CD4-positive, alpha-beta T cell treated with Interleukin-4 for 1 hour (primary cell): ENCODE data around the gene METTL23.

Source experiments
- DNase-seq, 2 donors: peaks; one replicate each; pipeline ENCODE4 v3.0.0-alpha.2; 2020 to 2022

The METTL23 gene, protein sequence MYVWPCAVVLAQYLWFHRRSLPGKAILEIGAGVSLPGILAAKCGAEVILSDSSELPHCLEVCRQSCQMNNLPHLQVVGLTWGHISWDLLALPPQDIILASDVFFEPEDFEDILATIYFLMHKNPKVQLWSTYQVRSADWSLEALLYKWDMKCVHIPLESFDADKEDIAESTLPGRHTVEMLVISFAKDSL

GRCh38 chr17:76726776-76727718 lies at the start of gene METTL23:
Gene METTL23 (plus strand): TSS chr17:76726839. CDS start chr17:76729711, 2,872 bp downstream.
- no peak for DNase-seq

GRCh38 chr17:76677406-76677805 lies 49.2 kb upstream of the METTL23 start:
- DNase-seq, result no peak

DNA sequence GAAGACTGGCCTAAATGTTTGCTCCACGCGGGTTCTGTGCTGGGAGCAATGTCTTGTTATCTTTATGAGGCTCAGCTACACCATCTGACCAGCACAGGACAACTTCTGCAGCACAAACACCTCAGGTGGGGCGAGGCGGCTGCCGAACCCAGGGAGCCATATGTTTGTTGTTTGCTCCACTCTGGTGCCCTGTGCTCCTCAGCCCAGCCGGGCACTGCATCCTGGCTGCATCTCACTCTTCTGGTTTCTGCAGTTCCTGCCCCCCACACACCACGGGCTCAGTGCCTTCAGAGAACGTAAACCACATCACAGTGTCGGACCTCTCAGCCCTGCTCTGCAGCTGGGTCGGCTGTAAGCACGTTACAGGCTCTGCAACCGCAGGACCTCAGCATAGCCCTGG lies 48.3 kb upstream of the METTL23 start:
- DNase-seq, result peak; percentile 22 to 49

- no peak for DNase-seq
Observed at GRCh38 chr17:76679239-76679638, 47.4 kb upstream of the METTL23 start.

DNA sequence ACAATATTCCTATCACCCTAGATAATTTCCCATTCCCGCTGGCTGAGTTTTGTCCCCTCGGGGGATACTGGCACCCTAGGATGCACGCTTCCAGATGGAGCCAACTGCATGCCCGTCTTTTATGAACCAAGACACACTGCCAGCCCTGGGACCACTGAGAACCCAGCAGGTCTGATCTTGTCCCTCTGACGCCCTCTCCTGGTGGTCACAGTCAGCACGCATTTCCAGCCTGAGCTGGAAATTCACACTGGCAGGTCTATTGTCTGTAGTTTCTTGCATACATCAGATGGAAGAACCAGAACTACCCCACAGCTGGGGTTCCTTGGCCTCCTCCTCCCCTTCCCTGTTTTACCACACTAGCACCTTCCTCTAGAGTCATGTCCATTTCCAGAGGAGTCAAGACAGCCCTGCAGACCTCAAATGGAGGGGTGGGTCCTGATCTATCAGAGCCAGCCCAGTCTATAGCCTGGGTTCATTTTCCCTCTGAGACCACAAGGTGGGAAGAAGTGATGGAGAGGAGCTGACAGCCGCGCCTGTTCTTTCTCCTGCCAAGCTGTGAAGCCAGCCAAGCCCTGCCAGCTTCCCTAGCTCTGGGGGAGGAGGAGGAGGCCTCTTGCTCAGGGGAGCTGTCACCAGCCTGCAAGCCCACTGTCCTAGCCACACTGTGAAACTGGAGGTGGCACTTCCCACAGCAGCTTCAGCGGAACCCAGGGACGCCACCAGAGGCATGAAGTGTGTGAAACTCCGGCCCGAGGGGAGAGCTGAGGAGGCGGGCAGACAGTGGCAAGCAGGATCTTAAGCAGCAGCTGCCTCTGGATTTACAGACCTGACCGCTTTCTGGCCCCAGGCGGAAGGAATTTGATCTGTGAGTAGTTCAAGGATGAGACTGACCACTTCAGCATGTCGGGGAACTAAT lies 45.2 kb upstream of the METTL23 start:
- peak; percentile 75 to 77 for DNase-seq

DNA sequence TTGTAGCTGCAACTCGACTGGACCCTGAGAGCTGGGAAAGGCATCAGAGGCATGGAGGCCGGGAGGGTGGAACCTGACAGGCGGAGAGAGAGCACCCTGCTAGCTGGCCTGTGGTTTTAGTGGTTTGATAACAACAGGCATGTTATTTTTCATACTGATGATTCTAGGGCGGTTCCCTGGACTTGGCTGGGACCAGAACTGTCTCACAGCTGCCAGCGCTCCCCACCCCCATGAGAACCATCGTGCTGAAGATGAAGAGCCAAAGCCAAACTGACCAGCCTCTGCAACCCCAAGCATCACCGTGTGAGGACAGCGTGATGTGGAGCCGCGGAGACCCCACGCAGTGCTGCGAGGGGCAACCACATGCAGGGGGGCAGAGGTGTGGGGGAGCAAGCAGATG lies 44.3 kb upstream of the METTL23 start:
- DNase-seq, result peak in 1 of 2 donors; percentile 6

GRCh38 chr17:76683011-76683755 lies 43.5 kb upstream of the METTL23 start:
- no peak for DNase-seq

- DNase-seq, result no peak
Observed at GRCh38 chr17:76683921-76684745, 42.5 kb upstream of the METTL23 start.

DNA sequence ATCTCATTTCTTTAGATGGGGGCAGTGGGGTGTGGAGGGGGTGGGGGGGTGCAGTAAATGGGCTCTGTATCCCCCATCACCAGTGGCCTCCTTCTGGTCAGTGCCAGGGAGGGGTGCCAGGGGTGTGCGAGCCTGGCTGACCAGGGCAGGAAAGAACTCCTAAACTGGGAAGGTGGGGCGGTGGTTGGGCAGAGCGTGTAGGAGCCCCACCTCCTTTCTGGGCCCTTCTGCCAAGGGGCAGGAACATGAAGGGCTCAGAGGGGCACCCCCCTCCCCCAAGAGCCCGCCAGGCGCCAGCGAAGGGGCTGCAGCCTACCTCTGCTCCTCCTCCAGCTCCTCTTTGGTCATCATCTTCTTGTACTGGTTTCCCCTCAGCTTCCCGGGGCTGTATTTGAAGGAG lies 41.9 kb upstream of the METTL23 start:
- DNase-seq, result no peak

- no peak for DNase-seq
Observed at GRCh38 chr17:76685366-76685765, 41.3 kb upstream of the METTL23 start.

DNA sequence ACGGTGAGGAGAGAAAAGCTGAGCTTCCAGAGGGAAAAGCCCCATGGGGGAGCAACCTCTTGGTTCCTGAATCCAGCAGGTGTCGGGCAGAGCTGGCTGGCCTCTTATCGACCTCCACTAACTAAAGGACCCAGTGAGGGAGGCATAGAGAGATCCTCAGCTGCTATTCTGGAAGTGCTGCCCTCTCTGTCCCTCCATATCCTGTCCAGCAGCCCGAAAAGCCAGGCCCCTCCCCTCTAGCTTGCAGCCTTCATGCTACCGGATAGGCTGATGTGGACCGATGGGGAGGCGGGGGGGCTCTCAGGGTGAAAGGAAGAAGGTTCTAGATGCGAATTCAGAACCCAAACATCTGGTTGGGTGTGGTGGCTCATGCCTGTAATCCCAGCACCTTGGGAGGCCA lies 40.8 kb upstream of the METTL23 start:
- no peak for DNase-seq

DNA sequence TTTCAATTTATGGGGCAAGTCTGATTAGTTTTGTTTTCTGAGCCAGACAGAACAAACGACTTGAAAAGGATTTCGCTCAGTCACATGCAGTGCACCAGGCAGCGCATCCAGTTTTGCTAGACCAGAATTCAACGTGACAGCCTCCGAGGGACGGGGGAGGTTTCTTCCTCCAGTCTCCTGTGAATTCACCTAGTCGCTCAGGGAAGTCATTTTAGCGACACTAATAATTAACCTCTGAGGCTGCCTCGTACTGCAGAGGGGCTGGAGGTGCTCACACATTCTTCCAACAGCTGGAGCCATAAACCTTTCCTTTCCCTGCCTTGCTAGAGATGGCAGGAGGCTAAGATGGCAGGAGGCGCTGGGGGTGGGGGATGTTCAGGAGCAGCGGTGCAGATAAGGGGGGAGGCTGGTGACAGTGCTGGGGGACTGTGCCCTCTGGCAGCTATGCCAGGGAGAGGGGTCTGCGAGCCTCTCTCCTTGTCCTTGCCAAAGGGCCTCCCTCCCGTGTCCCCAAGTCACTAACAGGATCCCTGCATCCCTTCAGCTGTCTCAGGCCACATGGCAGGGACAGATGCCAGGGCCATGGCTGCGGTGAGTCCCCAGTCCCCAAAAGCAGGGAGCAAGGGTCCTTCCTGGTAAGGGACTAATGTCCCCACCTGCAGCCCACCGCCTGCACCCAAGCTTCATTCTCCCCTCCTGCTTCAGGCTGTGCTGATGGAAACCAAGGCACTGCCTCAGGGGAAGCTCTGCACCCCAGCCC lies 39.9 kb upstream of the METTL23 start:
- DNase-seq, result no peak

DNA sequence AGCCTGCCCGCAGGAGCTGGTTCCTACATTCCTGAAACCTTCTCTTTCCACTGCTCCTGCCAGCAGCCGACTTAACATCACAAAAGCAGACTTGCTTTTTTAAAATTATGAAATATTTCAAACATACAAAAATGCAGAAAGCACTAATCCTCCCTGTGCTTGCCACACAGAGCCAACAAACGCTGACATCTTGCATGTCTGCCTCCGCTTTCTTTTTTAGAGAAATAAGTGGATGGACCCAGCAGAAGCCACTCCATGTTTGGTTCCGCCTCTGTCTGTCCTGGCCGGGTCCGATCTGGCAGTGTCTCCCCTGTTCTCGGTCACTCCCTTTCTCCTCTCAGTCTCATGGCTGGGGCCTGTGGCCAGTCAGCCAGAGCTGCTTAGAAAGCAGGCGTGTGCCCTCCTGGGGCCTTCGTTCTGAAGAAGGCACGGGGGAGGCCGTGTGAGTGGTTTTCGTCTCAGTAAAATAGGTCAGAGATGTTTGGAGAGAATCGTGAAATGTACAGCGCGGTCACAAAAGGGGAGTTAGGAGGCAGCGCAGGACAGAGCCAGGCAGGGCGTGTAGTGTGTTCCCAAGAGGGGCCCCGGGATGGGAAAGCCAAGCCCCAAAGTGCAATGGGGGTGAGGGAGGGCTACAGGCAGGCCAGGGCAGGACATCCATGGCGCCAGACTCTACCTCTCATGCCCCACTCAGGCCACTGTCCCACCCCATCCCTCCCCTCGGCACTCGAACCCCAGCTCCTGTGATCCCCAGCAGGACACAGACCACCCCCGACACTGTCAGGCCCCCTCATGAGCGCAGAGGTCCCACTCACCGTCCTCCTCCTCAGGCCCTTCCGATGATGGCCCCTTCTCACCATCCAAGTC lies 39.1 kb upstream of the METTL23 start:
- no peak for DNase-seq

DNA sequence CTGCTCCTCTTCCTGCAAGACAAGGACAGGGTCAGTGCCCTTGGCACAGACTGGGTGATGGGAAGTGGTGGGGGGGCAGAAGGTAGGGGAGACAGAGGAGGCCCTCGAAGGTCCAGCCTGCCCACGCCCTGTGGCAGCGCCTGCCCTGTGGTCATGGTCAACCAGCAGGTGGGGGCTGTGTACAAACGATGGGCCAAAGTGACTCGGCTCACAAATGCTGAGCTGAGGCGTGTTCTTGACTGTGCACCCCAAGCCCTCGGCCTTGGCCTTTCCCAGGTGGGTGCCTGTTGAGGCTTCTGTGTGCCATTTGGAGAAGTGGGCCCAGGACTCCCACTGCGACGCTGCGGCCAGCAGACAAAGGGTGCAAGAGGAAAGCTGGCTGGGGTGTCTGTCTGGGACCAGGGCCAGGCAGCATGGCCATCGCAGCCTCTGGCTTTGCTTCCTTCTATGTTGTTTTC lies 38.4 kb upstream of the METTL23 start:
- DNase-seq, result no peak

DNA sequence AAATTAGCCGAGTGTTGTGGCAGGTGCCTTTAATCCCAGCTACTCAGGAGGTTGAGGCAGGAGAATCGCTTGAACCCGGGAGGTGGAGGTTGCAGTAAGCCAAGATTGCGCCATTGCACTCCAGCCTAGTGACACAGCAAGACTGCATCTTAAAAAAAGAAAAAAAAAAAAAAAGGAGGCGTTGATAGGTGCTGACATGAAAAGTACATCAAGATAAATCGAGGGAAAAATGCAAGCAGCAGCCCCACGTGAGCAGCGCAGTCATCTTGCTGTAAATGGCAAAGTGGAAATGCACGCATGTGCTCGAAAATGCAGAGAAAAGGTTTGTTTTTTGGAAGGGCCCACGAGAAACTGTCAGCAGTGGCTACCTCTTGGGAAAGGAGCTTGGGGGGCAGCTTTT lies 36.8 kb upstream of the METTL23 start:
- no peak for DNase-seq

GRCh38 chr17:76690596-76691280 lies 35.9 kb upstream of the METTL23 start:
- no peak for DNase-seq

DNA sequence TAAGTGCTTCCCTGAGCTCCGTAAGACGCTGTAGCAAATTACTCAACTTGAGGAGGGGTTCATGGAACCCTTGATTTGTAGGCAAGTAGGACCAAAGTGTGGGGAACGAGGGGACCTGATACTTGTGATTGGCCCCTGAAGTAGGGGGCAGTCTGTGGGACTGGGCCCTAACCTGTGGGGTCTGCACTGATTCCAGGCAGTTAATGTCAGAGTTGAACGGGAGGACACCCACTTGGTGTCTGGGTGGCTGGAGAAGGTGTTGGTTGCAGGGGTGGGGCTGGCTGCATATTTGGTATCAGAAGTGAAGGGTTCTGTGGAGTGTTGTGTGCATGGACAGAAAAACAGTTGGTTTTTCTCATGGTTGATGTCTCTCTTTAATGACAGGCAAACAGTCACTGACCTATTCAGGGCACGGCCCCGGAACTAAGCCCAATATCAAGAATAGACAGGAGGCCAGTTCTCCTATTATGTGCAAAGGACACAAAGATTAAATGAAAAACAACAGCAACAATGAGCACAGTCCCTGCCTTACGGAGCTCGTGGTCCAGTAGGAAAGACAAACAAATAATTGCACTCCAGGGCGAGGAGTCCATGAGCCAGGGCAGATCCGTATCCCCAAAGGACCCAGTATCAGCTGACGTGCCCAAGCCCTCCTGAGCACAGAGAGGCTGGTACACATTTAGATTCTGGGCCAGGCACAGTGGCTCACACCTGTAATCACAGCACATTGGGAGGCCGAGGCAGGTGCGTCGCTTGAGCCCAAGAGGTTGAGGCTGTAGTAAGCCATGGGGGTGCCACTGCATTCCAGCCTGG lies 35.1 kb upstream of the METTL23 start:
- DNase-seq, result no peak
